IPS-NIHi11 (cell line): Measurements from ENCODE around the gene MTMR10.

Experiments used
- DNase-seq: peaks from one replicate; pipeline ENCODE4 v3.0.0; 2012; ENCODE audit warnings: mixed read lengths, low spot score

Gene MTMR10

GRCh38 chr15:30991255-30992235 lies at the start of gene MTMR10:
Gene MTMR10, minus strand, starts transcription at chr15:30991628. Its CDS starts 122 bp downstream, at chr15:30991506.
- DNase-seq = peak; percentile 95

GRCh38 chr15:31040611-31041010 lies 49.2 kb upstream of the MTMR10 start:
- DNase-seq = no peak

GRCh38 chr15:31039961-31040360 lies 48.5 kb upstream of the MTMR10 start:
- no peak for DNase-seq

GRCh38 chr15:31037731-31038477 lies 46.5 kb upstream of the MTMR10 start:
- no peak for DNase-seq

- no peak for DNase-seq
Measured at GRCh38 chr15:31036783-31037182, 45.4 kb upstream of the MTMR10 start.

GRCh38 chr15:31035610-31036009 lies 44.2 kb upstream of the MTMR10 start:
- DNase-seq = no peak

GRCh38 chr15:31034152-31034551 lies 42.7 kb upstream of the MTMR10 start:
- DNase-seq = no peak

GRCh38 chr15:31032961-31033371 lies 41.5 kb upstream of the MTMR10 start:
- DNase-seq = no peak

GRCh38 chr15:31031471-31032067 lies 40.1 kb upstream of the MTMR10 start:
- no peak for DNase-seq

- DNase-seq = no peak
Measured at GRCh38 chr15:31027910-31028578, 36.6 kb upstream of the MTMR10 start.

GRCh38 chr15:31025996-31026395 lies 34.6 kb upstream of the MTMR10 start:
- no peak for DNase-seq

GRCh38 chr15:31024979-31025378 lies 33.6 kb upstream of the MTMR10 start:
- no peak for DNase-seq

GRCh38 chr15:31024330-31024729 lies 32.9 kb upstream of the MTMR10 start:
- peak; percentile 63 for DNase-seq

- DNase-seq = no peak
Measured at GRCh38 chr15:31023841-31024240, 32.4 kb upstream of the MTMR10 start.

- DNase-seq = no peak
Measured at GRCh38 chr15:31021067-31021665, 29.7 kb upstream of the MTMR10 start.

- DNase-seq = no peak
Measured at GRCh38 chr15:31020542-31020941, 29.1 kb upstream of the MTMR10 start.

GRCh38 chr15:31019986-31020385 lies 28.6 kb upstream of the MTMR10 start:
- no peak for DNase-seq

GRCh38 chr15:31017311-31017710 lies 25.9 kb upstream of the MTMR10 start:
- no peak for DNase-seq

- no peak for DNase-seq
Measured at GRCh38 chr15:31016446-31016915, 25.1 kb upstream of the MTMR10 start.

- DNase-seq = no peak
Measured at GRCh38 chr15:31014608-31014925, 23.1 kb upstream of the MTMR10 start.

GRCh38 chr15:31013863-31014607 lies 22.6 kb upstream of the MTMR10 start:
- DNase-seq = no peak
